Measurements from ENCODE around the gene DOC2A. TPM values are rescaled to one million over a fixed set of nuclear protein-coding genes. Genes with fewer than 3 reads are reported as not detected.

Gene DOC2A
- total and polyA plus RNA-seq, 2 donors (not counting 3 experiments of a cell fraction or from before 2014, with no cell fraction given) = 0.60 to 0.63 TPM

DNA sequence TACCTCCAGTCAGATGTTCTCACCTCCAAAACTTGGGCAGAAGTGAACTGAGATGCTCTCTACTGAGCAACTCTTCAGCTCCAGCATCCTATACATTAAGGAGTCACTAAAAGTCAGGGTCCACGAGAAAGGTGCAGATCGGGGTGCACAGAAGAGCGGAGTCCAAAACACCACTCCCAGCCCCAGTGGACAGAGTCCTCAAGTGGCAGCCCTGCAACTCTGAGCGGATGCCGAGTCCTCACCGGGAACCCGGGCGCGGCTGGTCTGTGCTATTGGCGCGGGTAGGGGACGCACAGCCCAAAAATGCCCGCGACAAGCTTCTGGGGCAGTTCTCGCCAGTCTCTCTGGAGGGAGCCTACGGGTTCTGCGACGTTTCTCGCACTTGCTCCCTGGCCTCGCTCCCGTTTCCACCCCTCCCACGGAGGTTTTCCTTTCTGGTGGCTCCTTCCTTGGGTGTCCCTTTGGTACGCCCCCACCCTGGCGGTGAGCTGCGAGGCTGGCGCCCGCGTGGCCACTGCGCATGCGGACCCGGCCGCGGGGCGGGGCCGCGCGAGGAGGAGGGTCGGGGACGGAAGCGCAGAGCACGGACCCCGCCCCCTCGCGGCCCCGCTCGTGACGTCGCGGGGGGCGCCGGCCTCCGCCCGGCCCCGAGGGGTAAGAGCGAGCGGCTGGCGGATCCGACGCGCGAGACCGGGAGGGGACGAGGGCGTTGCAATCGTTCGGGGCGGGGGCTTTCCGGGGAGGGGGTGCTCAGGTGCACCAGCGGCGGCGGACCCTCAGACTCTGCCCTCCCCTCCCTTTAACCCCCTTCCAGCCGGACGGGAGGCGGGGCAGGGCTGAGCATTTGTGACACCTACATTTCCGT is 49.1 kb downstream of the DOC2A start, which contains the start of gene TMEM219:
TSS of gene TMEM219 (plus strand) at position 601 of the 865 bp plus-strand sequence. CDS start 1,065 bp downstream, outside the sequence.
- intact Hi-C loops (cut with micrococcal nuclease) = loop anchor here (1.0 kb wide), 3 partner anchors 12 to 98 kb away; partner anchors contain the start of genes CDIPT, HIRIP3 and TAOK2
- TF ChIP-seq POLR2AphosphoS5 (IDR thresholded peaks at IDR 0.05; ENCODE audit: insufficient read depth, low read depth, low read length) (peak; percentile 83), GATA2 (IDR thresholded peaks at IDR 0.05; ENCODE audit: insufficient read depth, insufficient read length, low read depth, low read length) (no peak)
- TF ChIP-seq, protein P1, sequence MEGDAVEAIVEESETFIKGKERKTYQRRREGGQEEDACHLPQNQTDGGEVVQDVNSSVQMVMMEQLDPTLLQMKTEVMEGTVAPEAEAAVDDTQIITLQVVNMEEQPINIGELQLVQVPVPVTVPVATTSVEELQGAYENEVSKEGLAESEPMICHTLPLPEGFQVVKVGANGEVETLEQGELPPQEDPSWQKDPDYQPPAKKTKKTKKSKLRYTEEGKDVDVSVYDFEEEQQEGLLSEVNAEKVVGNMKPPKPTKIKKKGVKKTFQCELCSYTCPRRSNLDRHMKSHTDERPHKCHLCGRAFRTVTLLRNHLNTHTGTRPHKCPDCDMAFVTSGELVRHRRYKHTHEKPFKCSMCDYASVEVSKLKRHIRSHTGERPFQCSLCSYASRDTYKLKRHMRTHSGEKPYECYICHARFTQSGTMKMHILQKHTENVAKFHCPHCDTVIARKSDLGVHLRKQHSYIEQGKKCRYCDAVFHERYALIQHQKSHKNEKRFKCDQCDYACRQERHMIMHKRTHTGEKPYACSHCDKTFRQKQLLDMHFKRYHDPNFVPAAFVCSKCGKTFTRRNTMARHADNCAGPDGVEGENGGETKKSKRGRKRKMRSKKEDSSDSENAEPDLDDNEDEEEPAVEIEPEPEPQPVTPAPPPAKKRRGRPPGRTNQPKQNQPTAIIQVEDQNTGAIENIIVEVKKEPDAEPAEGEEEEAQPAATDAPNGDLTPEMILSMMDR (IDR thresholded peaks at IDR 0.05; ENCODE audit: extremely low read depth in 1 of 2, insufficient read depth in 1 of 2, low read depth in 1 of 2, low read length in 2 of 2) = peak; percentile 27 to 43
- peaks cover 15% of the 10 kb centered on the region for H3K4me1 ChIP-seq (ENCODE audit: control insufficient read depth, extremely low read depth, insufficient read depth, low read length)
- no TSS peak for BruUV-seq (replicated peaks)
- H4K20me1 ChIP-seq (replicated peaks; ENCODE audit: control insufficient read depth, extremely low read depth, insufficient read depth, low read length) = no peaks in the 10 kb centered on the region
- H3K79me2 ChIP-seq (ENCODE audit: control insufficient read depth, insufficient read depth, low read length) = peaks cover 2% of the 10 kb centered on the region
- H3K9ac ChIP-seq (replicated peaks; ENCODE audit: extremely low read depth, insufficient read depth, low read length) = peak within 1 kb of the TSS; percentile 83
- peak within 1 kb of the TSS; percentile 70 for H3K27ac ChIP-seq (ENCODE audit: insufficient read depth, low read depth, low read length)
- H3K4me2 ChIP-seq (ENCODE audit: insufficient read depth, low read length) = peak within 1 kb of the TSS; percentile 93
- ChIA-PET CTCF (interaction anchor here (0.5 to 3.8 kb wide), 18 partner anchors 8 to 261 kb away, joined by 3 to 16 read pairs (median 5); partner anchors contain the start of genes ASPHD1, KCTD13 and TAOK2), POLR2A (interaction anchor here (2.9 kb wide), 1 partner anchor 12 kb away, joined by 14 read pairs; the partner anchor contains the start of gene TAOK2)
- no peaks in the 10 kb centered on the region for H3K36me3 ChIP-seq (ENCODE audit: control insufficient read depth in 2 of 2, extremely low read depth in 1 of 2, insufficient read depth in 2 of 2, low read length in 2 of 2)
- peak; percentile 35 for FAIRE-seq
- H2AFZ ChIP-seq (ENCODE audit: low read depth, low read length) = peak within 1 kb of the TSS; percentile 88
- DNase-seq (ENCODE audit: low read depth, low spot score) = peak; percentile 92
- no peaks in the 10 kb centered on the region for H3K27me3 ChIP-seq (ENCODE audit: control insufficient read depth in 2 of 2, insufficient read depth in 2 of 2, low read length in 2 of 2)
- peak within 1 kb of the TSS; percentile 63 to 82 (median 76) for H3K4me3 ChIP-seq (replicated peaks in 1 of 3; ENCODE audit: insufficient read depth in 1 of 3, low read depth in 1 of 3, low read length in 3 of 3)
- H3K9me3 ChIP-seq (replicated peaks; ENCODE audit: control insufficient read depth, insufficient read depth, low read length) = no peaks in the 10 kb centered on the region
- no peaks in the 10 kb centered on the region for H3K9me1 ChIP-seq (replicated peaks; ENCODE audit: control insufficient read depth, extremely low read depth, insufficient read depth, low read length)
- dilution Hi-C loops (cut with MboI; ENCODE audit: extremely low pct_ligation_motif_present, low sequenced_read_pairs) = no loop called here

Measured in endothelial cell of umbilical vein (primary cell).